Neural cell (in vitro differentiated cells): ENCODE measurements around the gene RRAGB. TPM values are rescaled to one million over a fixed set of nuclear protein-coding genes. Genes with fewer than 3 reads are reported as not detected.

Experiments
- H2AFZ ChIP-seq: fragments of 200-600, 300-800 bp; sonication (generic), shearing (Covaris generic); 2 replicates; pipeline ENCODE4 v1.6.0; 2014; ENCODE audit warnings: low read depth, mild to moderate bottlenecking, antibody characterized with exemption, low read length, moderate library complexity
- H3F3A ChIP-seq: fragments of 200-600 bp; shearing (Covaris generic); 2 replicates; pipeline ENCODE4 v1.6.1; 2016; ENCODE audit warnings: mild to moderate bottlenecking, moderate library complexity, mixed read lengths, antibody characterized with exemption, low read length; ENCODE audit not compliant: insufficient read depth, poor library complexity, severe bottlenecking
- H3K27ac ChIP-seq: fragments of 200-600, 300-800 bp; sonication (generic), shearing (Covaris generic); 2 replicates; pipeline ENCODE4 v1.5.1; 2014; ENCODE audit warnings: mild to moderate bottlenecking, low read length, moderate library complexity
- H3K27me3 ChIP-seq: fragments of 300-800, 200-600 bp; sonication (generic), shearing (Covaris generic); 2 replicates; pipeline ENCODE4 v1.6.0; 2014; ENCODE audit warnings: mild to moderate bottlenecking, low read depth, low read length, moderate library complexity; ENCODE audit not compliant: insufficient read depth
- H3K36me3 ChIP-seq: fragments of 300-800, 200-600 bp; sonication (generic), shearing (Covaris generic); 2 replicates; pipeline ENCODE4 v1.5.1; 2014; ENCODE audit warnings: mild to moderate bottlenecking, antibody characterized with exemption, low read length, moderate library complexity; ENCODE audit not compliant: insufficient read depth
- H3K4me2 ChIP-seq: fragments of 300-800, 200-600 bp; sonication (generic), shearing (Covaris generic); 2 replicates; pipeline ENCODE4 v1.6.0; 2014; ENCODE audit warnings: mild to moderate bottlenecking, low read length
- H3K4me3 ChIP-seq: fragments of 300-800, 200-600 bp; sonication (generic), shearing (Covaris generic); 2 replicates; pipeline ENCODE4 v1.5.1; 2014; ENCODE audit warnings: mild to moderate bottlenecking, low read length, moderate library complexity
- H3K79me2 ChIP-seq: fragments of 200-600 bp; shearing (Covaris generic); replicated peaks from 2 replicates; pipeline ENCODE4 v1.6.0; 2014; ENCODE audit warnings: mild to moderate bottlenecking, low read length, moderate library complexity; ENCODE audit not compliant: insufficient read depth
- H3K9ac ChIP-seq: fragments of 300-800, 200-600 bp; sonication (generic), shearing (Covaris generic); 2 replicates; pipeline ENCODE4 v1.6.1; 2016; ENCODE audit warnings: mild to moderate bottlenecking, low read length, mixed read lengths
- H3K9me2 ChIP-seq: fragments of 200-600 bp; shearing (Covaris generic); 2 replicates; pipeline ENCODE4 v1.6.1; 2016; ENCODE audit warnings: mild to moderate bottlenecking, low read length, mixed read lengths; ENCODE audit not compliant: insufficient read depth
- H3K9me3 ChIP-seq: fragments of 200-600, 300-800 bp; sonication (generic), shearing (Covaris generic); 2 replicates; pipeline ENCODE4 v1.6.1; 2016; ENCODE audit warnings: mild to moderate bottlenecking, mixed run types, low read length, moderate library complexity, mixed read lengths
- H4K20me1 ChIP-seq: fragments of 200-600 bp; shearing (Covaris generic); 2 replicates; pipeline ENCODE4 v1.6.1; 2016; ENCODE audit warnings: mild to moderate bottlenecking, mixed run types; ENCODE audit not compliant: insufficient read depth
- EP300 ChIP-seq: fragments of 450-650 bp; conservative IDR thresholded peaks from 2 replicates; pipeline ENCODE4 v1.6.1; 2014; ENCODE audit warnings: antibody characterized with exemption, mild to moderate bottlenecking, moderate library complexity; ENCODE audit not compliant: poor library complexity, severe bottlenecking
- EZH2 ChIP-seq: fragments of 200-600, 300-800 bp; shearing (Covaris generic), sonication (generic); IDR thresholded peaks from 2 replicates; pipeline ENCODE4 v1.6.1; 2014; ENCODE audit warnings: antibody characterized with exemption, low read length, borderline replicate concordance, mild to moderate bottlenecking; ENCODE audit not compliant: insufficient read depth, poor library complexity, severe bottlenecking
- MXI1 ChIP-seq: fragments of 450-650 bp; conservative IDR thresholded peaks from 2 replicates; pipeline ENCODE4 v1.6.1; 2014; ENCODE audit warnings: antibody characterized with exemption, mild to moderate bottlenecking; ENCODE audit not compliant: poor library complexity, severe bottlenecking
- POLR2AphosphoS5 ChIP-seq: IDR thresholded peaks from 2 replicates; pipeline ENCODE4 v1.6.1; 2012
- RAD21 ChIP-seq: fragments of 450-650 bp; conservative IDR thresholded peaks from 2 replicates; pipeline ENCODE4 v1.6.1; 2014; ENCODE audit warnings: antibody characterized with exemption, mild to moderate bottlenecking, moderate library complexity
- SMC3 ChIP-seq: fragments of 450-650 bp; conservative IDR thresholded peaks from 2 replicates; pipeline ENCODE4 v1.6.1; 2014; ENCODE audit warnings: antibody characterized with exemption, mild to moderate bottlenecking, moderate library complexity; ENCODE audit not compliant: poor library complexity
- TAF1 ChIP-seq: IDR thresholded peaks from 2 replicates; pipeline ENCODE4 v1.6.1; 2012; ENCODE audit warnings: low read depth
- polyA plus RNA-seq: library from polyadenylated mRNA; depleted of rRNA; stranded (reverse); fragments of >200 nt; gene quantifications from 2 replicates; pipeline ENCODE4 v1.2.3, GENCODE V29; 2014
- TF ChIP-seq, protein P1 (sequence below): IDR thresholded peaks from 2 replicates; pipeline ENCODE4 v1.6.1; 2012; ENCODE audit warnings: borderline replicate concordance
- TF ChIP-seq, protein P2 (sequence below): fragments of 450-650 bp; IDR thresholded peaks from 2 replicates; pipeline ENCODE4 v1.5.1; 2014; ENCODE audit warnings: antibody characterized with exemption, mild to moderate bottlenecking, moderate library complexity; ENCODE audit not compliant: poor library complexity, severe bottlenecking

RRAGB gene
- polyA plus RNA-seq, 1 donor from 2014 or later = 124 TPM

DNA sequence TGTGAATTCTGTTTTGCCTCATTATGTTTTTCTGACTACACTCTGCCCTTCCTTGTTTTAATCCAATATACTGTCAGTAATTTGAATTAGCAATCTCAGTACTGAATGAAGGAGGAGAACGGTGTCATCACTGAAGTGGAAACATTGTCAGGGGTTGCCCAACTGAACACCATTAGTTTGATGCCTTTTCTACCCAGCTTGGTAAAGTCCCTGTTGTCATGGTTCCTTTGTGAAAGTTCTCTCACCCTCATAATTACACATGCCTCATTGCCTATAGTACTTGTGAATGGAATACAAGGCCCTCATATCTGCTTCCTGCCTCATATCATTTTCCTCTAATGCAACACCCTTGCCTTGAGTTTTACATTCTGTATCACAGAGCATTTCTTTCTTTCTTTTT, 76.9 kb downstream of the RRAGB start:
- no peaks in the 10 kb centered on the region for H4K20me1 ChIP-seq
- H2AFZ ChIP-seq = no peak overlapping the region
- H3K9me3 ChIP-seq = no peaks in the 10 kb centered on the region
- H3K4me2 ChIP-seq = no peak overlapping the region
- no peak for TF ChIP-seq EP300
- TF ChIP-seq SMC3 = no peak
- TF ChIP-seq TAF1 = no peak
- no peak for TF ChIP-seq POLR2AphosphoS5
- TF ChIP-seq RAD21 = no peak
- TF ChIP-seq MXI1 = no peak
- no peak for TF ChIP-seq EZH2
- TF ChIP-seq, protein P1, sequence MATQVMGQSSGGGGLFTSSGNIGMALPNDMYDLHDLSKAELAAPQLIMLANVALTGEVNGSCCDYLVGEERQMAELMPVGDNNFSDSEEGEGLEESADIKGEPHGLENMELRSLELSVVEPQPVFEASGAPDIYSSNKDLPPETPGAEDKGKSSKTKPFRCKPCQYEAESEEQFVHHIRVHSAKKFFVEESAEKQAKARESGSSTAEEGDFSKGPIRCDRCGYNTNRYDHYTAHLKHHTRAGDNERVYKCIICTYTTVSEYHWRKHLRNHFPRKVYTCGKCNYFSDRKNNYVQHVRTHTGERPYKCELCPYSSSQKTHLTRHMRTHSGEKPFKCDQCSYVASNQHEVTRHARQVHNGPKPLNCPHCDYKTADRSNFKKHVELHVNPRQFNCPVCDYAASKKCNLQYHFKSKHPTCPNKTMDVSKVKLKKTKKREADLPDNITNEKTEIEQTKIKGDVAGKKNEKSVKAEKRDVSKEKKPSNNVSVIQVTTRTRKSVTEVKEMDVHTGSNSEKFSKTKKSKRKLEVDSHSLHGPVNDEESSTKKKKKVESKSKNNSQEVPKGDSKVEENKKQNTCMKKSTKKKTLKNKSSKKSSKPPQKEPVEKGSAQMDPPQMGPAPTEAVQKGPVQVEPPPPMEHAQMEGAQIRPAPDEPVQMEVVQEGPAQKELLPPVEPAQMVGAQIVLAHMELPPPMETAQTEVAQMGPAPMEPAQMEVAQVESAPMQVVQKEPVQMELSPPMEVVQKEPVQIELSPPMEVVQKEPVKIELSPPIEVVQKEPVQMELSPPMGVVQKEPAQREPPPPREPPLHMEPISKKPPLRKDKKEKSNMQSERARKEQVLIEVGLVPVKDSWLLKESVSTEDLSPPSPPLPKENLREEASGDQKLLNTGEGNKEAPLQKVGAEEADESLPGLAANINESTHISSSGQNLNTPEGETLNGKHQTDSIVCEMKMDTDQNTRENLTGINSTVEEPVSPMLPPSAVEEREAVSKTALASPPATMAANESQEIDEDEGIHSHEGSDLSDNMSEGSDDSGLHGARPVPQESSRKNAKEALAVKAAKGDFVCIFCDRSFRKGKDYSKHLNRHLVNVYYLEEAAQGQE = no peak
- TF ChIP-seq, protein P2, sequence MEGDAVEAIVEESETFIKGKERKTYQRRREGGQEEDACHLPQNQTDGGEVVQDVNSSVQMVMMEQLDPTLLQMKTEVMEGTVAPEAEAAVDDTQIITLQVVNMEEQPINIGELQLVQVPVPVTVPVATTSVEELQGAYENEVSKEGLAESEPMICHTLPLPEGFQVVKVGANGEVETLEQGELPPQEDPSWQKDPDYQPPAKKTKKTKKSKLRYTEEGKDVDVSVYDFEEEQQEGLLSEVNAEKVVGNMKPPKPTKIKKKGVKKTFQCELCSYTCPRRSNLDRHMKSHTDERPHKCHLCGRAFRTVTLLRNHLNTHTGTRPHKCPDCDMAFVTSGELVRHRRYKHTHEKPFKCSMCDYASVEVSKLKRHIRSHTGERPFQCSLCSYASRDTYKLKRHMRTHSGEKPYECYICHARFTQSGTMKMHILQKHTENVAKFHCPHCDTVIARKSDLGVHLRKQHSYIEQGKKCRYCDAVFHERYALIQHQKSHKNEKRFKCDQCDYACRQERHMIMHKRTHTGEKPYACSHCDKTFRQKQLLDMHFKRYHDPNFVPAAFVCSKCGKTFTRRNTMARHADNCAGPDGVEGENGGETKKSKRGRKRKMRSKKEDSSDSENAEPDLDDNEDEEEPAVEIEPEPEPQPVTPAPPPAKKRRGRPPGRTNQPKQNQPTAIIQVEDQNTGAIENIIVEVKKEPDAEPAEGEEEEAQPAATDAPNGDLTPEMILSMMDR = no peak
- H3K4me3 ChIP-seq = no peak overlapping the region
- H3K9ac ChIP-seq = no peak overlapping the region
- no peaks in the 10 kb centered on the region for H3K79me2 ChIP-seq
- H3F3A ChIP-seq = no peaks in the 10 kb centered on the region
- no peaks in the 10 kb centered on the region for H3K9me2 ChIP-seq
- no peak overlapping the region for H3K27ac ChIP-seq
- no peaks in the 10 kb centered on the region for H3K36me3 ChIP-seq
- no peaks in the 10 kb centered on the region for H3K27me3 ChIP-seq

DNA sequence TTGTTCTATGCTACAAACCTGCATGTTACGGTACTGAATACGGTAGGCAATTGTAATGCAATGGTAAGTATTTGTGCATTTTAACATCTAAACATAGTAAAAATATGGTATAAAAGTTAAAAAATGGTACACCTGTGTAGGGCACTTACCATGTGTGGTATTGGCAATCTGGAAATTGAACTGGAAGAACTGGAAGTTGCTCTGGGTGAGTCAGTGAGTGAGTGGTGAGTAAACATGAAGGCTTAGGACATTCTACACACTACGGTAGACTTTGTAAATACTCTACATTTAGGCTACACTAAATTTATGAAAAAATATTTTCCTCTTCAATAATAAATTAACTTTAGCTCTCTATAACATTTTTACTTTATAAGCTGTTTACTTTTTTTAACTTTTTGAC, 78.9 kb downstream of the RRAGB start:
- H3F3A ChIP-seq = no peaks in the 10 kb centered on the region
- TF ChIP-seq EP300 (no peak), MXI1 (no peak), EZH2 (no peak), RAD21 (no peak), TAF1 (no peak), POLR2AphosphoS5 (no peak), SMC3 (no peak)
- TF ChIP-seq, protein P2 = no peak
- TF ChIP-seq, protein P1 = no peak
- no peak overlapping the region for H3K9ac ChIP-seq
- no peak overlapping the region for H3K4me3 ChIP-seq
- H3K79me2 ChIP-seq = no peaks in the 10 kb centered on the region
- no peaks in the 10 kb centered on the region for H3K36me3 ChIP-seq
- no peak overlapping the region for H3K27ac ChIP-seq
- no peaks in the 10 kb centered on the region for H3K9me3 ChIP-seq
- H3K27me3 ChIP-seq = no peaks in the 10 kb centered on the region
- no peak overlapping the region for H2AFZ ChIP-seq
- H3K4me2 ChIP-seq = no peak overlapping the region
- H4K20me1 ChIP-seq = no peaks in the 10 kb centered on the region
- no peaks in the 10 kb centered on the region for H3K9me2 ChIP-seq
